GM12872 (cell line): ENCODE measurements around the gene TMEM125.

Experiments
- CTCF ChIP-seq: IDR thresholded peaks from 3 replicates; pipeline ENCODE4 v1.5.1; 2011; ENCODE audit warnings: low read depth, mild to moderate bottlenecking, low read length, moderate library complexity; ENCODE audit not compliant: insufficient read depth

The TMEM125 gene

DNA sequence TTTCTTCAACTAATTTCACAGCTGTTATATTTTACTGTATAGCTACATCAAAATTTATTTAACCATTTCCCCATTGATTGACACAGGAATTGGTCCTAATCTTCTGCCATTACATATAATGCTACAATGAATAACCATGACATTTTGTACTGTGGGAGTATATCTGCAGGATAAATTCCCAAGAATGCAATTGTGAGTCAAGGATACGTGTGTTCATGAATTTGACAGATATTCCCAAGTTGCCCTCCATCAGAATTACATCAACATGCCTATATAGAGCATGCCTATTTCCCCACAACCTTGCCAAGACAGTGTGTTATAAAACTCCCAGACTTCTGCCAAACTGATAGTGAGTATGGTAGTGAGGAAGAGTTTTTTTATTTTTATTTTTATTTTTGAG lies 28.3 kb downstream of the TMEM125 start:
- TF ChIP-seq CTCF = no peak

DNA sequence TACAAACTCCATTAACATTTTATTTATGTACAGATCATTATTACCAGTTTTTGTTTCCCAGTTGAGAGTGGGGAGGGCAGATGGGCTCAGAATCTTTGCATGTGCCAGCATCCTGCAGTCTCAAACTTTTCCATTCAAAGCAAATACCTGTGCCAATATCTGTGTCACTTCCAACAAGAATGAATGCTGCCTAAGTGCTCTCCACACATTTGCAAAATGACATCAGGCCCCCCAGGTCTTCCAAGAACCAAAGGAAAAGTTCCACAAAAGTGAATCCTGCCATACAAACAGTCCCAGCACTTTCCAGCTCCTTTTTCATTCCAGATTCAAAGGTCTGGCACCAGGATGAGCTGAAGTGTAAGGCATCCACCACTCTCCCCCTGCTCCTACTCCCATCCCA lies 29.3 kb downstream of the TMEM125 start:
- TF ChIP-seq CTCF = no peak

DNA sequence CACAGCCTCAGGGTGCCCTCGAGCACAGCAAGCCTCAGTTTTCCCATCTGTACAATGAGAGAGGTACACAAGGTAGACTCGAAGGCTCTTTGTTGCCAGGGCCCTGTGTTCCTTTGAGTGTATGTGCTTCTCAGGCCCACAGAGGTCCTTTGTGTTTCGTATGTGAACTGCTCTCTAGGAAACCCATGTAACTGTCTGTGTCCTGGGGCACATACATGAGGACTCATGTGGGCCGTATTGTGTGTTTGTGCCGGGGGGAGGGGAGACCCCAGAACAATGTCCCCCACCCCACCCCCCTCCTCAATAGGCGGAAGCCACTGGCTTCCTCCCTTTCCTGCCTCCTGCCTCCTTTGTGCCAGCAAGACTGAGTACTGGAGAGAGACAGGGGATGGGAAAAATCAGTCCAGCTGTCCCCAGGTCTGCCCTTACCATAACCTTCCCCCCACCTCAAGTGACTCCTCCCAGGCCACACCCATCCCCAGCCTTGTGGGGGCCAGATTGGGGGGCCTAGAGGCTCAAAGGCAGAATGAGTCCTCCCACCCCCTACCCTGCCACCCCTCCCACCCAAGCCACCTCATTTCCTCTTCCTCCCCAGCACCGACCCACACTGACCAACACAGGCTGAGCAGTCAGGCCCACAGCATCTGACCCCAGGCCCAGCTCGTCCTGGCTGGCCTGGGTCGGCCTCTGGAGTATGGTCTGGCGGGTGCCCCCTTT lies 30.8 kb downstream of the TMEM125 start, which contains the start of gene TIE1:
TIE1 (plus strand) TSS at position 605 of the 717 bp plus-strand sequence; CDS start at position 695, 90 bp downstream.
- TF ChIP-seq CTCF = no peak

- TF ChIP-seq CTCF = no peak
Measured at GRCh38 chr1:43302201-43302600, 32.4 kb downstream of the TMEM125 start.

DNA sequence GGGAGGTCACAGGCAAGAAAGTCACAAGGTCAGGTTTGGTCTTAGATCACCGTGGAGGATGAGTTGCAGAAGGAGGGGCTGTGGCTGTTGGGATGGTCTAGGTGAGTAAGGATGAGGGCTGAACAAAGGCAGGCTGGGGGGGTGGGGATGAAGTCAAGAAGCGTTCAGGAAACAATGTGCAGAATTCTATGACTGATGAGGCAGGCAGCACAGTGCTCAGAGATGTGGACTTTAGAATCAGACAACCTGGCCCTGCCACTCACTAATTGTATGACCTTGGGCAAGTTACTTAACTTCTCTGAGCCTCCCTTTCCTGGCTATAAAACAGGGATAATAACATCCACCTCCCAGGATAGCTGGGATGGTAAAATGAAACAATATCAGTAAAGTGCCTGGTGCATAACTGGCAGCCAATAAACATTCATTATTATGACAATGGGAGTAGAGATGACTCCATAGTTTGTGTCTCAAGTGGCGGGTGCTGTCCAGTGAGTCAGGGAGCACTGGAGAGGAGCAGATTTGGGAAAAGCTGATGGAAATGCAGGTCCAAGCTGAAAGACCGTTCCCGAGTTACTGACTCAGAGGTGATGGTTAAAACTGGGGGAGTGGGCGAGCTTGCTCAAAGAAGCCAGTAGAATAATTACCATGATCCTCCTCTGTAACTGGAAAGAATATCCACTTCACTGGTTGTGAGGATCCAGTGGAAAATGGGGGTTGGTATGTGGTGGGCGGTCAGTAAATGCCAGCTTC lies 33.1 kb downstream of the TMEM125 start:
- TF ChIP-seq CTCF = no peak

DNA sequence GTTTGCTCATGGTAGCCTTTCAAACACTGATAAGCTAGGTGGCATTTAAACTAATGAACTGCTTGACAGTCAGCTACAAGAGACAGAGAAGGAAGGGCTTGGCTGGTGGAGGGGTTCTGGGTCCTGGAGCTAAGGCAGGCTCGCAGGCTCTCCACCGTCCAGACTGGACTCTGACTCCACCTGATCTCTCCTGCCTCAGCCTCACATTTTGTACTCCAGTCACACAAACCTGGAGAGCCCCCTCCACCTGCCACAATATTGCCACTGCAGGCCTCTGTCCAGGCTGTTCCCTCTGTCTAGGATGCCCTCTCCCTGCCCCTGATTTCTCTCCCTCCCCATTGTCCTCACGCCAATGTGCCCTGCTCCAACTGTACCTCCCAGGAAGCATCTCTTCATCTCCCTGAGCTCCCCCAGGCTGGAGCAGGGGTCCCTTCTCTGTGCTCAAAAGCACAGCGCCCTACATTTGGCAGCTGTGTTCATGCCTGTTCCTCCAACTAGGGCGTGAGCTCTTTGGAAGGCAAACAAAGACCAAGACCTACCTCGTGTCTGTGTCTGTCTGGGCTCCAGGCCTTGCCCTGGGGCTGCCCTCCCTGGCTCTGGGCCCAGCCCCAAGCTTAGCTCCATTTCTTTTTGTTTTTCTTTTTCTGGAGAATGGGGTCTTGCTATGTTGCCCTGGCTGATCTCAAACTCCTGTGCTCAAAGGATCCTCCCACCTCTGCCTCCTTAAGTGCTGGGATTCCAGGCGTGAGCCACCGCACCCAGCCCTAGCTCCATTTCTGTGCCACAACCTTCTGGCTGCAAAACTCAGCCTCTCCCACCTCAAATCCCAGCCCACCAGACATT lies 33.9 kb downstream of the TMEM125 start:
- no peak for TF ChIP-seq CTCF

DNA sequence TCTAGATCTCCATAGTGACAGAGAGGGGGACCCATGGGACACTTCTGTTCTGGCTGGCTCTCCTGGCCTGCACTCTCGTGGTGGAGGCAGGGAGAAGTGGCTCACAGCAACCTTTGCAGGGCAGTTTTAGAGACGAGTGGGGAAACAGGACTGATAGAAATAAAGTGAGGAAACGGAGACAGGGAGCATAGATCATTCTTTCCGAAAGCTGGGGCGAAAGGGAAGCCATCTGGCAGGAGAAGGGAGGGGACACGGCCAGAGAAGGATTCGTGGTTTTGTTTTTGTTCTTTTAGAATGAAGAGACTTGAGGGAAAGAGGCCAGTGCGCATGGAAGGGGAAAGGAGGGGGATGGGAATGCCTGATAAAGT lies 34.5 kb downstream of the TMEM125 start:
- no peak for TF ChIP-seq CTCF
